ENCODE data around the gene MT1G.

The MT1G gene

DNA sequence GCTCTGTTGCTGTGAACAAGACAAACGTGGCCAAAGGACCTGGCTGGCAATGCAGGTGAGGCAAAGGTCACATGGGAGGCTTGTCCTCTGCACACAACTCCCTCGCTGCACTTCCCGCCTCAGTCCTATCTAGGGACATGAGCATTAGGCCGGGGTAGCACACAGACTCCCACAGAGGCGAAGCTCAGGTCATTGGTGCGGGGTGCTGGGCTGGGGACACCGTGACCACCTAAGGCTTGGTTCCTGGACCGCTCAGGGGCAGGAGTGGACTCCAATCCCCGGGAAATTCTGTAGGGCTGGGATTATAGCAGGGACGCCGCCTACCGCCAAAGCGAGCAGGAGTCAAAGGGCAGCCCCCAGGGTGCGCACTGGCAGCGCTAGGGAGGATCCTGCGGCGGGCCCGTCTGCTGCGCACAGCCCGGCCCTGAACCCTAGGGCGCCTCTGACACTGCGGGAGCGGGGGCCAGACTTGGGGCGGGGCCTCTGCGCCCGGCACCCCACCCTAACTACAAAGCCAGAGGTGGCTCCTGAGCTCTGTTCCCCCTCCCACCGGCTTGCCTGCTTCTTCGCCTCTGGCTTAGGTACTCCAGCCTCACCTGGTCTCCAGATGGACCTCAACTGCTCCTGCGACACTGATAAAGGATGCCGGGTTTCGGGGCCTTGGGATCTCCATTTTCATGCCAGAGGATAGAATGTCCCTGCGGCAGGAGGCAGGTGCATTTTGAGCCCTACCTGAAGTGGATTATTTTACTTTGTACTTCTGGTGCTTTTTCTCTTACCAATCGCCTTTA is 20.0 kb downstream of the MT1G start:
- H3K36me3 ChIP-seq (ENCODE audit: insufficient read depth, low read length), result no peaks in the 10 kb centered on the region
- no peak overlapping the region for H3K4me3 ChIP-seq
- no peaks in the 10 kb centered on the region for H3K9me3 ChIP-seq (ENCODE audit: low read depth, low read length)
- no peak overlapping the region for H3K9ac ChIP-seq (ENCODE audit: insufficient read length)
- H3K27ac ChIP-seq, result no peak overlapping the region
- DNase-seq (ENCODE audit: low read depth, low spot score), result no peak
- no peak for TF ChIP-seq EZH2 (IDR thresholded peaks at IDR 0.05)
- no peak for TF ChIP-seq FOXP2 (optimal IDR thresholded peaks at IDR 0.05; ENCODE audit: control extremely low read depth, extremely low read length, insufficient read depth)
- TF ChIP-seq POLR2AphosphoS5 (IDR thresholded peaks at IDR 0.05; ENCODE audit: borderline replicate concordance, low read depth, low read length), result no peak

- H3K27ac ChIP-seq, result no peak overlapping the region
- H3K9me3 ChIP-seq (ENCODE audit: low read depth, low read length), result no peaks in the 10 kb centered on the region
- no peak for TF ChIP-seq FOXP2 (optimal IDR thresholded peaks at IDR 0.05; ENCODE audit: control extremely low read depth, extremely low read length, insufficient read depth)
- TF ChIP-seq EZH2 (IDR thresholded peaks at IDR 0.05), result no peak
- TF ChIP-seq POLR2AphosphoS5 (IDR thresholded peaks at IDR 0.05; ENCODE audit: borderline replicate concordance, low read depth, low read length), result no peak
- H3K4me3 ChIP-seq, result no peak overlapping the region
- no peak for DNase-seq (ENCODE audit: low read depth, low spot score)
- no peaks in the 10 kb centered on the region for H3K36me3 ChIP-seq (ENCODE audit: insufficient read depth, low read length)
- no peak overlapping the region for H3K9ac ChIP-seq (ENCODE audit: insufficient read length)
Measured at GRCh38 chr16:56645838-56646237, 22.0 kb downstream of the MT1G start.

GRCh38 chr16:56645311-56645710 is 22.6 kb downstream of the MT1G start:
- H3K9ac ChIP-seq (ENCODE audit: insufficient read length), result no peak overlapping the region
- TF ChIP-seq EZH2 (IDR thresholded peaks at IDR 0.05) (no peak), FOXP2 (optimal IDR thresholded peaks at IDR 0.05; ENCODE audit: control extremely low read depth, extremely low read length, insufficient read depth) (no peak), POLR2AphosphoS5 (IDR thresholded peaks at IDR 0.05; ENCODE audit: borderline replicate concordance, low read depth, low read length) (no peak)

GRCh38 chr16:56643833-56644232 is 24.0 kb downstream of the MT1G start:
- DNase-seq (ENCODE audit: low read depth, low spot score), result no peak
- TF ChIP-seq POLR2AphosphoS5 (IDR thresholded peaks at IDR 0.05; ENCODE audit: borderline replicate concordance, low read depth, low read length), result no peak
- no peak for TF ChIP-seq FOXP2 (optimal IDR thresholded peaks at IDR 0.05; ENCODE audit: control extremely low read depth, extremely low read length, insufficient read depth)
- no peak for TF ChIP-seq EZH2 (IDR thresholded peaks at IDR 0.05)
- Histone ChIP-seq H3K9me3 (ENCODE audit: low read depth, low read length) (no peaks in the 10 kb centered on the region), H3K27ac (no peak overlapping the region), H3K36me3 (ENCODE audit: insufficient read depth, low read length) (no peaks in the 10 kb centered on the region), H3K9ac (ENCODE audit: insufficient read length) (no peak overlapping the region), H3K4me3 (no peak overlapping the region)

More at GRCh38 chr16:56645311-56645710, 22.6 kb downstream of the MT1G start:
- no peak overlapping the region for H3K27ac ChIP-seq
- no peak for DNase-seq (ENCODE audit: low read depth, low spot score)
- H3K4me3 ChIP-seq, result no peak overlapping the region
- no peaks in the 10 kb centered on the region for H3K36me3 ChIP-seq (ENCODE audit: insufficient read depth, low read length)
- H3K9me3 ChIP-seq (ENCODE audit: low read depth, low read length), result no peaks in the 10 kb centered on the region

DNA sequence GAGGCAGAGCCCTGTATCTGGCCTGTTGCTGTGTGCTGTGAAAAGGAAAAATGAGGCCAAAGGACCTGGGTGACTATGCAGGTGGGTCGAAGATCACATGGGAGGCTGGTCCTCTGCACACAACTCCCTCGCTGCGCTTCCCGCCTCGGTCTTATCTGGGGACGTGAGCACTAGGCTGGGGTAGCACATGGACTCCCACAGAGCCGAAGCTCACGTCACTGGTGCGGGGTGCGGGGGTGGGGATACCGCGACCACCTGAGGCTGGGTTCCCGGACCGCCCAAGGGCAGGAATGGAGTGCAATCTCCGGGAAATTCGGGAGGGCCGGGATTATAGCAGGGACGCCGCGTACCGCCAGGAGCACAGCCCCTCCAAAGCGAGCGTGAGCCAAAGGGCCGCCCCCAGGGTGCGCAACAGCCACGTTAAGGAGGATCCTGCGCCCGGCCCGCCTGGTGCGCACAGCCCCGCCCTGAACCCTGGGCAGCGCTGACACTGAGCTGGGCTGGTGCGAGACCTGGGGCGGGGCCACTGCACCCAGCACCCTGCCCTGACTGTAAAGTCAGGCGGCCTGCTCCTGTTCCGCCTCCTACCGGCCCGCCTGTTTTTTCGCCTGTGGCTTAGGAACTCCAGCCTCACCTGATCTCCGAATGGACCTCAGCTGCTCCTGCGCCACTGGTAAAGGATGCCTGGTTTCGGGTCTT is 24.6 kb downstream of the MT1G start:
- no peak overlapping the region for H3K27ac ChIP-seq
- H3K9me3 ChIP-seq (ENCODE audit: low read depth, low read length), result no peaks in the 10 kb centered on the region
- no peak for DNase-seq (ENCODE audit: low read depth, low spot score)
- no peaks in the 10 kb centered on the region for H3K36me3 ChIP-seq (ENCODE audit: insufficient read depth, low read length)
- no peak for TF ChIP-seq POLR2AphosphoS5 (IDR thresholded peaks at IDR 0.05; ENCODE audit: borderline replicate concordance, low read depth, low read length)
- no peak for TF ChIP-seq FOXP2 (optimal IDR thresholded peaks at IDR 0.05; ENCODE audit: control extremely low read depth, extremely low read length, insufficient read depth)
- no peak for TF ChIP-seq EZH2 (IDR thresholded peaks at IDR 0.05)
- H3K4me3 ChIP-seq, result no peak overlapping the region
- no peak overlapping the region for H3K9ac ChIP-seq (ENCODE audit: insufficient read length)

DNA sequence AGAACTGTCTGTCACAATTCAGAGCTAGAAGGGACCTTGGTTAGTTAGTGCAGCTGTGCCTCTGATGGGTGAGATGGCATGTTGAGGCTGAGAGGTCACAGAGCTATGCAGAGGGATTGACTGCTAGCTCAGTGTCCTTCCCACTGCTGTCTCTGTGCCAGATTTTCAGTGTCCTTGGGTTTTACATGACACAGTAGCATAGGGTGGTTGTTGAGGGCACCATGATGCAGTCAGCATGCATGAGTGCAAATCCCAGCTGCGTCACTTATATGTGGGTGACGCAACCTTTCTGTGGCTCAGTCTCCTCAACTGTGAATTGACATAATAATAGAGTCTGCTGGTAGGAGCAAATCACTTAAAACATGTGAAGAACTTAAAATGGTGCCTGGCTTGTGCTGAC is 26.7 kb downstream of the MT1G start:
- H3K36me3 ChIP-seq (ENCODE audit: insufficient read depth, low read length), result no peaks in the 10 kb centered on the region
- no peak overlapping the region for H3K9ac ChIP-seq (ENCODE audit: insufficient read length)
- no peak for TF ChIP-seq POLR2AphosphoS5 (IDR thresholded peaks at IDR 0.05; ENCODE audit: borderline replicate concordance, low read depth, low read length)
- no peak for TF ChIP-seq FOXP2 (optimal IDR thresholded peaks at IDR 0.05; ENCODE audit: control extremely low read depth, extremely low read length, insufficient read depth)
- no peak for TF ChIP-seq EZH2 (IDR thresholded peaks at IDR 0.05)
- H3K27ac ChIP-seq, result no peak overlapping the region
- no peaks in the 10 kb centered on the region for H3K9me3 ChIP-seq (ENCODE audit: low read depth, low read length)
- DNase-seq (ENCODE audit: low read depth, low spot score), result no peak
- H3K4me3 ChIP-seq, result no peak overlapping the region

DNA sequence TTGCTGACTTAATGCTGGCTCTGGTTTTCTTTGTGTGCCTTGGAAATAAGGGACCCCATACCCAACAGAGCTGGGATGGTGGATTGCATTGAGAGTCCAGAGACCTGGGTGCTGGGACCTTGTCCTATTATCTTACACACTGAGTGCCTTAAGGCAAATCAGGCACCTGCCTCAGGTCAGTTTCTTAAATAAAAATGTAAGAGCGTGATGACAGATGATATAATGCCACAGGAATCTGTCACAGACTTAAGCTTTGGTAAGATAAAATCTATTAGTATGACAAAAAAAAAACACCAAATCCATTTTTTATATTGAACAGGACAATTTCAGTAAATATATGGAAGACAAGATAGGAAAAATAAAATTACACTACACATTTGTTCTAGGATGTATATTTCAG is 27.8 kb downstream of the MT1G start:
- TF ChIP-seq FOXP2 (optimal IDR thresholded peaks at IDR 0.05; ENCODE audit: control extremely low read depth, extremely low read length, insufficient read depth) (no peak), POLR2AphosphoS5 (IDR thresholded peaks at IDR 0.05; ENCODE audit: borderline replicate concordance, low read depth, low read length) (no peak), EZH2 (IDR thresholded peaks at IDR 0.05) (no peak)
- H3K9me3 ChIP-seq (ENCODE audit: low read depth, low read length), result no peaks in the 10 kb centered on the region
- no peak overlapping the region for H3K4me3 ChIP-seq
- no peak overlapping the region for H3K9ac ChIP-seq (ENCODE audit: insufficient read length)
- H3K36me3 ChIP-seq (ENCODE audit: insufficient read depth, low read length), result no peaks in the 10 kb centered on the region
- no peak for DNase-seq (ENCODE audit: low read depth, low spot score)
- no peak overlapping the region for H3K27ac ChIP-seq

GRCh38 chr16:56639045-56639444 is 28.8 kb downstream of the MT1G start:
- no peak overlapping the region for H3K4me3 ChIP-seq

More at GRCh38 chr16:56639045-56639444, 28.8 kb downstream of the MT1G start:
- no peak overlapping the region for H3K9ac ChIP-seq (ENCODE audit: insufficient read length)
- TF ChIP-seq POLR2AphosphoS5 (IDR thresholded peaks at IDR 0.05; ENCODE audit: borderline replicate concordance, low read depth, low read length), result no peak
- TF ChIP-seq FOXP2 (optimal IDR thresholded peaks at IDR 0.05; ENCODE audit: control extremely low read depth, extremely low read length, insufficient read depth), result no peak
- no peak for TF ChIP-seq EZH2 (IDR thresholded peaks at IDR 0.05)
- no peak overlapping the region for H3K27ac ChIP-seq
- H3K36me3 ChIP-seq (ENCODE audit: insufficient read depth, low read length), result no peaks in the 10 kb centered on the region
- no peak for DNase-seq (ENCODE audit: low read depth, low spot score)
- no peaks in the 10 kb centered on the region for H3K9me3 ChIP-seq (ENCODE audit: low read depth, low read length)

Measured in SK-N-MC (cell line).